PC-3 (cell line): ENCODE measurements around the gene ENTREP1.

ENCODE experiments used
- EZH2 ChIP-seq: fragments of 300-600 bp; sonication (generic); IDR thresholded peaks from one replicate; pipeline ENCODE4 v1.6.1; 2017; ENCODE audit warnings: antibody characterized with exemption, mild to moderate bottlenecking, low read length; ENCODE audit not compliant: unreplicated experiment
- EZH2phosphoT487 ChIP-seq: fragments of 300-600 bp; sonication (generic); IDR thresholded peaks from 2 replicates; pipeline ENCODE4 v1.6.1; 2018; ENCODE audit warnings: mild to moderate bottlenecking, antibody characterized with exemption, low read length, borderline replicate concordance
- TF ChIP-seq, protein P1 (sequence below): fragments of 300-600 bp; sonication (generic); conservative IDR thresholded peaks from 2 replicates; pipeline ENCODE4 v1.5.1; 2017; ENCODE audit warnings: antibody characterized with exemption, low read depth, mild to moderate bottlenecking, low read length

DNA sequence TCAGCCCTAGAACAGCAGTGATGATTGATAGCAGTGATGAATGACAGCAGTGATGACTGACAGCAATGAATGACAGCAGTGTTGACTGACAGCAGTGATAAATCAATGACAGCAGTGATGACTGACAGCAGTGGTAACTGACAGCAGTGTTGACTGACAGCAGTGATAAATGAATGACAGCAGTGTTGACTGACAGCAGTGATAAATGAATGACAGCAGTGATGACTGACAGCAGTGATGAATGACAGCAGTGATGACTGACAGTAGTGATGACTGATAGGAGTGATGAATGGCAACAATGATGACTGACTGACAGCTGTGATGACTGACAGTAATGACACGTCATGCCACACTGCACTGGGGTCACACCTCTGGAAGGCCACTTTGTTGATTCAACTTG is 106.8 kb downstream of the ENTREP1 start:
- TF ChIP-seq EZH2phosphoT487 (no peak), EZH2 (no peak)
- TF ChIP-seq, protein P1, sequence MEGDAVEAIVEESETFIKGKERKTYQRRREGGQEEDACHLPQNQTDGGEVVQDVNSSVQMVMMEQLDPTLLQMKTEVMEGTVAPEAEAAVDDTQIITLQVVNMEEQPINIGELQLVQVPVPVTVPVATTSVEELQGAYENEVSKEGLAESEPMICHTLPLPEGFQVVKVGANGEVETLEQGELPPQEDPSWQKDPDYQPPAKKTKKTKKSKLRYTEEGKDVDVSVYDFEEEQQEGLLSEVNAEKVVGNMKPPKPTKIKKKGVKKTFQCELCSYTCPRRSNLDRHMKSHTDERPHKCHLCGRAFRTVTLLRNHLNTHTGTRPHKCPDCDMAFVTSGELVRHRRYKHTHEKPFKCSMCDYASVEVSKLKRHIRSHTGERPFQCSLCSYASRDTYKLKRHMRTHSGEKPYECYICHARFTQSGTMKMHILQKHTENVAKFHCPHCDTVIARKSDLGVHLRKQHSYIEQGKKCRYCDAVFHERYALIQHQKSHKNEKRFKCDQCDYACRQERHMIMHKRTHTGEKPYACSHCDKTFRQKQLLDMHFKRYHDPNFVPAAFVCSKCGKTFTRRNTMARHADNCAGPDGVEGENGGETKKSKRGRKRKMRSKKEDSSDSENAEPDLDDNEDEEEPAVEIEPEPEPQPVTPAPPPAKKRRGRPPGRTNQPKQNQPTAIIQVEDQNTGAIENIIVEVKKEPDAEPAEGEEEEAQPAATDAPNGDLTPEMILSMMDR = no peak
